GM19351 (cell line): Measurements from ENCODE around the gene NRN1.

ENCODE experiments used
- ATAC-seq: cut with Tn5 transposase; IDR thresholded peaks from one replicate; pipeline ENCODE4 v1.9.1; 2021; ENCODE audit warnings: mild to moderate bottlenecking, moderate library complexity; ENCODE audit not compliant: unreplicated experiment

The NRN1 gene

DNA sequence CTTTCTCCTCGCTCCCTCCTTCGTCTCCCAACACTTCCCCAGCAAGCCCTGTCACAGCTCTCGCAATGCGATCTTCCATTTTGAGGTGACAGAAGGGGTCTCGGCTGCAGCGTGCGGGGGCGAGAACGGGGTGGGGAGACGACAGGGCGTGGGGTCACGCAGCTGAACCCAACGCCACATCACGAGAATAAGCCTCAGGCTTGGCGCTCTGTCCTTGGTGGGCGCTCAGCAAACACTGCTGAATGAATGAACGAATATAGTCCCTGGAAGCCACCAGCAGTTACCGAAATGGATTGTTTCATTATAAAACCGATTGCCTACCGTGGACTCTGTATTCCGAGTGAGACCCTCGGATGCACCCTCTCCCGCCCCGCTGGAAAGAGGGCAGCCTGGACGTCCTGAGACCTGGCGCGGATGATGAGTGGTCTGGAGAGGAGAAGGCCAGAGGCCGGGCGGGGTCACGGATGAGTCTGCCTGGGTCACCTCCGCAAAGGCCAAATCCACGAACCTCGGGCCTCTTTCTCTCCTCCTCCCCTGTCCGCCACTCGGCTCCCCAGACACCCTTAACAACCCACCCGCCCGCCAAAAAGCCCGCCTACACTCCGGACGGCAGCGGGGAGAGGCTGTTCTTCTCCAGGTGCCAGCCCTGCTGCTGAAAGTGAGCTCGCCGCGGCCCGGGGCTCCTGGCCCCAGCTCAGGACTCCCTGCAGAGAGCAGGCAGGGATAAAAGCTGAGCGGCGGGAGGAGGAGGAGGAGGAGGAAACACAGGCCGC is 3.7 kb downstream of the NRN1 start:
- ATAC-seq: no peak

DNA sequence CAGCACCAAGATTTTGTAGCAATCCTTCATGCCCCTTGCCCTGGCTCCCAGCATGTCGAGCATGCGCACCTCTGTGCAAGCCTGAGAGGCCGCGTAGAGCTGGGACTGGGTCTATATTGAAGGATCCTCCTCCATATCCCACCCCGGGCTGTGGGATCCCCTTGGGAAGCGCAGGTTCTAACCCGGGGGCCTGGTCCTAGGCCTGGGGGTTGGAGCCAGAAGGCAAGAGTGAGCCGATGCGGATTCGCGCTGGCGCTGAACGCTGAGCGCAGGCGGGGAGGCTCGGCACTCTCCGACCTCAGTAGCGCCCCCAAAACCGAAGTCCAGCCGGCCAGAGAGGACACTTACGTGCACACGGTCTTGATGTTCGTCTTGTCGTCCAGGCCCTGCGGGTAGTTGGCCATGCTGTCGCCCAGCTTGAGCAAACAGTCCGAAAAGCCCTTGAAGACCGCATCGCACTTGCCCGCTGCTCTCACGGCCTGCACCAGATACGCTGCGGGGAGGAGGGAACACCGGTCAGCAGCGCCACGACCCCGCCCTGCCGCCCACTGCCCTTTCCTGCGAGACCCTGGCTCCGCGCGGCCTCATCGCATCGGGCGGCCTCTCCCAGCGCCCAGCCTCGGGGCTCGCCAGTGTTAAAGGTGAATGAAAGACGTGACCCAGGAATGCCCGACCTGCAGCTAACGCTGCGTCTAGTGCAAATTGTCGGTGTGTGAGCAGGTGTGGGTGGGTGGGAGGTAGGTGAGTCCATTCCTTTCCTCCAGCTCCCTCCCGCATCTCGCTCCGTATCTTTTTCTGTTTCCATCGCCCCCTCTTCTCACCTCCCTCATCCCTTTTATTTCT is 4.5 kb downstream of the NRN1 start:
- ATAC-seq: no peak

DNA sequence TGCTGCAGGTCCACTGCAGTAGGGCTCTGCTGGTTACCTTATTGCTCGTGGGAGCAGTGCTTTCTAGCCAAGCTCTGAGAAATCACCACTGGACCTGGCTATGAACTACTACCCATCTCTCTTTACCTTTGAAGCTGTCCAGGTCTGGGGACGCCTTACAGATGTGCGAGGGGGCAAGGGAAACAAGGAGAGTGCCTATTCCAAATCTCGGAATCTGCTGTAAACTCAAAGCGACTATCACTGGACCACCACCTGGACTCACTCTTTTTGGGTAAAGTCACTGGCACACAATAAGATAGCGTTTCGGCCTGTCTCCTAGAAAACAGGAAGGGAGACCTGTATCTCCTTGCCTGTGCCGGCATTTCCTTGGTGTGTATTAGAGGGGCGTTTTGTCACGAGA is 5.3 kb downstream of the NRN1 start:
- ATAC-seq: no peak

DNA sequence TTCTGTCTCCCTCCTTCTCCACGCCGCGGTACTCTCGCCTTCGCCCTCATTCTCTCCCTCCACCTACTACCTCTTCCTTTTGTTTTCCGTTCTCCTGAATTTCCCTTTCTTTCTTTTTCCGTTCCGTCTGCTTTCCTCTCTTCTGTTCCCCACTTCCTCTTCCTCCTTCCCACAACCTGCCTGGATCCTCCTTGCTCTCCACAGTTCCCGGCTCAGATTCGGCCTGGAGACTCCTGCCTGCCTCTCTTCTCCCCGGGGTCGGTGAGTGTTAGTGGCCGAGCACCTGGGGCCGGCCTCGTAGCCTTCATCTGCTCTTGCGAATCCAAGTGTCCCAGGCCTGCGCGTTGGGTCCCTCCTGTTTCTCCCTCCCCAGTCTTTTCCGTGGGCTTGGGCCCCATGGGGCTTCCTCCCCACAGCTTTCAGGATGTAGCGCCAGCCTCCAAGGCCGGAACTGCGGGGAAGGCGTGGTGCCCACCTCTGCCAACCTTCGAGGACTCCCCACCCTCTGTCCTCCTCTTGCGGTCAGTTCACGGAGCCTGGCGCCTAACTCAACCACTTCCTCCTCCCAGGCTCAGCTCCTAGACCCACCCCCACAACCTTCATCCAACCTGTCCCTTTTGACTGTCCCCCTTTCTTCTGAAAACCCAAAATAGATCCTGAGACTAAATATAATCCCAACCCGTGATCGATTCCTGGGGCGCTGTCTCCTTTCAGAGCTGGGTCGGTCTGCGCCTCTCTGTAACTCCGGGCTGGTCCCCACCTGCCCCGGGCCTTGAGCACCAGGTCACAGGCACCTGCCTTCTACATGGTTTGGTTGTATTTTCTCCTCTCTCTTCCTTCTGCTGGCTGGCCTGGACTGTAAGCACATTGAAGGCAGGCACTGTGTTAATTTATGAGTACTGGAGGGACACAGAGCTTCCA is 6.8 kb downstream of the NRN1 start:
- ATAC-seq: no peak

DNA sequence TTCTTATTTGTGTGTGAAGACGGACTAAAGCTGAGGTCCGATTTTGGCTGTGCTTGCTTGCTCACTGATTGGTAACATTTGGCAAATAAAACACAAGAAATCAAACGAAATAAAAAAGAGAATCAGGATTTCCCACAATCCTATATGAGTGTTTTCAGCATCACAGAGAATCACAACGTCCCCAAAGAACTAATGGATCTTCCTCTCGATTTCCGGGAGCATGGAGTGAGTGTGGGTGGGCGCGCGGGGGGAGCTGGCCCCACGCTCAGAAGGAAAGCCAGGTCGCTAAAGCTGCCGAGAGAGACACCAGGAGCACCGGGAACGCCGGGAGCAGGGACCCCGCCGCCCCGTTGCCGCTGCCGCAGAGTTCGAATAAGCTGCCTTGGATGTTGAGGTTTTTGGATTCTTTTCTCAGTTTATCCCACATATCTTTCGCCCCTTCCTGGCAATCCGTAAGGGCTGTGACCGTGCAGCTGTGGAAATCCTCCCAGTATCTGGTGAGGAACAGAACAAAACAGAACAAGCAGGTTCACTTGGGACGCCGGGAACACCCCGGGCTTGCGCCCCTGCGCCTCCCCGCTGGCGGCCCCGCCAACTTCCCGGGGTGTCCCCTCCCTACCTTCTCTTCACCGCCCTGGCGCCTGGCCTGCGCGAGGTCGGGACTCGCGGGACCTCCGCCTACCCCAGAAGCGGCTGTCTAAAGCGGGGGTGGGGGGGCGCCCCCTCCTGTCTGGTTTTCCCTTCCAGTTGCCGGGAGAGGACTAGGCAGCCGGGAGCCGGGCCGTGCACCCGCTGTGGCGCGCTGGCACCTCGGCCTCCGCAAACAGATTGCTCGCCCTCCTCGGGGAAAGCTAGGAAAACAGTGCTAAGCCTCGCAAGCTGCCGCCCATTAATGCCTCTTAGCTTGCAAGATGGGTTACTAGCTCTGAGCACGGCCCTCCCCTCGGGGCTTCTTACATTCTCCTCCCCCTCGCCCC is 7.7 kb downstream of the NRN1 start:
- no peak for ATAC-seq

DNA sequence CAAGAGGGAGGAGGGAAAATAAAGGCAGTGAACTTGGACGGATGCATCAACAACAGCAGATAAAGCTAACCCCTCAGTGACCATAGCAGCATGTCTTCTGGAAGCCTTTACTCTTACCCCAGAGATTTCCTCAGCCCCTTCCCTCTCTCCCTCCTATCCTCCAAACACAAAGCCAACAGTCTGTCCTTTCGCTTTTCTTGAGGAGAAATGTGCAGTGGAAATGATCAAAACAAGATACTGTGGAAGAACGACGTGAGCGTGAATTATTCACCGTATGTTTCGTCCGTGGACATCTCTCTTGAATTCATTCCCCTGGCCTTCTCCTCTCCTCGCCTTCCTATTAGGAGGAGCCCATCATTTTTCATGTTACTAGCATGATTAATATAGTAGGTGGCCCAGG is 8.5 kb downstream of the NRN1 start:
- ATAC-seq: no peak

DNA sequence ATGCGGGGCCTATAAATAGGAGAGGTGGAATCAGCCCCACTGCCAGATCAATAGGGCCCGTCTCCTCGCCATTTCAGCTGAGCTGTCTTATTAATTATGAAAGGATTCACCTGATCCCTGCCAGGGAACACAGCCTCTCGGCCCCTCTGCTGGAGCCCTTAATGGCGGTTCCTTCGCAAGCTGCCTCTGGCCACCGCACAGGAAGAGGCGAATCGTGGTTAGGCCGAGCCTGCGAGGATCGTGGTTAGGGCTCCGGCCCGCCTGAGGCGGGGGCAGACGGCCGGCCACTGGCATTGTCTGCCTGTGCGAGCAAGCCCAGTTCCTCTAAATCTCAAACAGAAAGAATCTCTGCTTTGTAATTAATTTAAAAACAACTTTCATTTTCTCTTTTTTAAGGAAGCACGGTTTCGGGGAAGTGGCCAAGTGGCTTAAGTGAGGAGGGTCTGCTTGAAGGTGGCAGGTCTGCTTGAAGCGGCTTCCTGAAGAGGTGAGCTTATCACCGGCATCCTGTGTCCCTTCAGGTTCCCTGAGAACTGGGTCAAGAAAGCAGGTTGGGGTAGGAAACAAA is 9.2 kb downstream of the NRN1 start:
- no peak for ATAC-seq

DNA sequence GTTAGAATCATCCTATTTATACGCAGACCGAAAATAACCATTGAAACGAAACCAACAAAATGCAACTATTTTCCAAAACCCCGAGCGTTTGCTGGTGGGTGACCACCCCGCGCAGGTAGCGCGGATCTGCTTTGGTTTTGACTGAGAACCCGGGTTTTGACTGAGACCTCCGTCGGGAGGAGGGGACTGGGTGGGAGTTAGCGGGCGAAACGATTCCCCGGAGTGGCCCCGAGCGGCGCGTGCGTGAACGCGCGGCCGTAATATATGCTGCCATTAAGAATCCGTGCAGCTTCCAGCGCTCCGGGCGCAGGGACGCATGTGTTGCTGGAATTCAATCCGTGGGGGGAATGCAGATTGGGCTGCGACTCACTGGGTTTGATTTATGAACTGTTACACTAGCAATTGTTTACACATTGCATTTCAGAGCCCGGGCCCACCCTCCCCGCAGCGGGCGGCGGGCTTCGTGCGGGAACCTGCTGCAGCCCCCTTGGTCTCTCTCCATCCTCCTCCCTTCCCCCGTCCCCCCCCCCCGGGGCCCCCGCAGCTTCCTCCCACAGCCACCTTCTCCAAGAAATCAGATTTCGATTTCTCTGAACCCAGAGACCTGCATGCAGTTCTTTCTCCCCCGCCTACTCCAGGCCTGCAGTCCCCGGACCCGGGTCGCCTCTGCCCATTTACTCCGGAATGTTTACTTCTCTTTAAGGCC is 9.9 kb downstream of the NRN1 start:
- no peak for ATAC-seq

DNA sequence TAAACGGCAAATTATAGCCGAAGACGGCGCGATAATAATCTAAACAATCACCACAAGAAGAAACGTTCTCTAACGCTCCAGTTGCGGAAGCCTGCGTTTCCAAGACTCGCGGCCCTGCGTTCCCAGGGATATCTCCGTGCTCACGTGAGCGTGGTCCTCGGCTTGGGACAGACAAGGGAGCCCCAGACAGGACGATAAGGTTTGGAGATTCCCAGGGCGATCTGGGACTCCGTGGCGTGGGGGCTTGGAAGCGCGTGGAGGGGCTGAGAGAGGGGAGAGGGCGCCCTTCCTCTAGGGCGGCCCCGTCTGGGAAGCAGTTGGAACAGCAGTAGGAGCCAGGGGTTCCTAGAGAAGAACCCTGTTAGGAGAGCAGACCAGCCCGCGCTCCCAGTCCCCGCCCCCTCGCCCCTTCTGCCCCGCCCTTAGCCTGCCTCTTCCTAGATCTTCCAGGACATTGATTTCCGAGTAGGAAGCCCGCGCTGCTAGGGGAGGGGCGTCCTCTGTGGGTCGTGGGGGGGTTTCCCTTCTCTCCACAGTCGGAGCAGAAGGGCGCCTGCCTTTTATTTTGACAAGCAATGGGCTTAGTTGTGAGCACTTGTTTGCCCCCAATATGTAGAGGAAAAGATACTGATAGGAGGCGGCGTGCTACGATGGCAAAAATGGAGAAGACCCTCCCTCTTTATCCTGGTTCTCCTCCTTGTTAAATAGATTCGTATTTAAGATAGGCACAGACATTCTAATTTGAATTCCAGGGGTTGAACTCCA is 10.6 kb downstream of the NRN1 start:
- no peak for ATAC-seq

DNA sequence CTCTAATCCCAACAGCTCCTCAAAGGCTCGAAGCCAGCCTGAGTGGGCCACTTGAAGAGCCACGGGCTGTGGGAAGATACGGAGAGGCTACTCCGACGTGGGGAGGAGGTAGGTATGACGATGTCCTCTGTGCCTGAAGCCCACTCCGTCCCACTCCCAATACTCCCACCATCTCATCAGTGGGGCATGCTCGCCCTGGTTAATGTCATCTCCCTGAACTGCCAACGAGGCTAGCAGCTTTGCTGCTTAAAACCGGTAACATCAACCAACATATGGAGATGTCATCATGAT is 11.1 kb downstream of the NRN1 start:
- ATAC-seq: no peak

DNA sequence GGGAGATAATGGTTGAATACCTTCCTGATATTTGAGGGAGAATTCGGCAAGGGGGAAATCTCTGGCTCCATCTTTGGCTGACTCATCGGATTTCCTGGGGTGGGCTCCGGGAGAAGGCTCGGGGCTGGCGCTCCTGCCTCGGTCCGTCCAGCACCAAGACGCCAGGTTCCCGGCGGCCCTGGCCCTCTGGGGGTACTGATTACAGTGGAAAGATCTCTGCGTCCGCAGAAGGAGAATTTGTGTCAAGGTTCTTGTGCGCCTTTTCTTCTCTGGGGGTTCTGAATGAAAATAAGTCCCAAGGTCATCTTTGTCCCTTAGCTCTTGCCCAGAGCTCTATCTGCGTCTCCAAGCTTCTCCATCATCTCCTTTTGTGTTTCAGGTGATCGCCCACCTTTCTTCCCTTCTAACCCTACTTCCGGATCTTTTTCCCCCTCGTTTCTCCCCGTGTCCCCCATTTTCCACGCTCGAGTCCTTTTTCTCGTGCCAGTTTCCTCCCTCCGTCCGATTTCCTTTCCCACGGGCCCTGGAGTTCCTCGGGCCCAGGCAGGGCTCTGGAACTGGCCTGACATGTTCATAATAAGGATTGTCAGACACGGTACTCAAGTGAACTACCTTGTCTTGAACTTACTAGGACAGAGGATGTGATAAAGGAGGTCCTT is 11.6 kb downstream of the NRN1 start:
- no peak for ATAC-seq

DNA sequence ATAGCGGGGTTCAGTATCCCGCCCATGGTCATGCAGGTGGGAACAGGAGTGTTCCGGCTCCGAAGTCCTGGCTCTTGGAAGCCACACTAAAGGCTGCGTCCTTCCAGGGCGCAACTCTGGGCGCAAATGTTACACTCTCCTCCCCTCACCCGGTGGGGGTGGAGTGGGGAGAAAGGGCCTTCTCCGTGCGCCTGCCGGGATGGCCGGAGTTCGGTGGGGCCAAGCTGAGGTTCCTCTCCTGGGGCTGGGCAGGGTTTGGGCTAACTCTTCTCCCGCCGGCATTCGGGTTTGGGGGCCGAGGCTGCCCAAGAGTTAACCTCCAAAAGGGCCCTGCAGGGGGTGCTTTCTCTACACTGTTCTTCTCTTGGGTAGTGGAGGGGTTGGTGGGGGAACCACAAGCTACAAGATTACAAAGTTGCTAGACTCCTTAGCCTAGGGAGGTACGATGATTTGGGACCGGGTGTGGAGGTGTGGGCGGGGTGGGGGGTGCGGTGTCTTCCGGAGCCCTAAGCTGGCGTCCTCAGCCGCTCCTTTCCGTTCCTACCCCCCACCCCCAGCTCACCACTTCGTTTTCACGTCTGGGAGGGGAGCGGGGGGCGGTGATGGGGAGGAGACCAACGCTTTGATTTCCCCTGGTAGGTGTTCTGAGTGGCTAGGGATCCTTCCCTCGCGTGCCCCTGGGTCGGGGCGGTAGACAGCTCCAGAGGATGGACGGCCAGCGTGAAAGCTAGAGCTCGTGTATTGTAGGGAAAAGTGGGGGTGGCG is 12.3 kb downstream of the NRN1 start:
- ATAC-seq: no peak

DNA sequence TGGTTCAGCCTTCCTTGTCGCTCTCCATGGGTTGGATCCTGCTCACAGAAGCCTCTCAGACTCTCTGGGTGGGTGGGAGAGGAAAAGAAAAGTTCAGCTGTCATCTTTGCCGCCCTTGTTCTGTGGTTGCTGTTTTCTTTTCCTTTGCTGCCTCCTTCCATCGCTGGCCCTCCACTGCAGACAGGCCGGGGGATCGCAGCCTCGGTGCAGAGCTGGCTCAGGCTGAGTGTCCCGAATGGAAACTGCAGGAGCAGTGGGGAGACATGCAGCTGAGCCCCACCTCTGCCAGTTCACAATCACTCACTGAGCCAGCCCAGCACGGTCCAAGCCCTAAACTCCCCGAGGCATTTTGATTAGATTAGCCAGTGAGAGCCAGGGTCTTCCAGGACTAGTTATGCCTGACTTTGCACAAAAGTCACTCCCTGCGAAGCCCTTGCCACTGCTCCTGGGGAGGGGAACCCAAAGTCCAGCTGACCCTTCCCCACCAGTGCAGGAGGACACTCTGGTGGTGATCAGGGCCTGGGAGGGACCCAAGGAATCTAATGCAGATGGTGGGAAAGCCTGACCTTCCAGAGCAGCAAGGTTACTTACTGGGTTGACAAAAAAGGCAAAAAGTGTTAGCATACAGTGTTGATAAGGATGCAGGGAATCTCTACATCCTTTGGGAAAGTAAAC is 14.0 kb downstream of the NRN1 start:
- no peak for ATAC-seq

DNA sequence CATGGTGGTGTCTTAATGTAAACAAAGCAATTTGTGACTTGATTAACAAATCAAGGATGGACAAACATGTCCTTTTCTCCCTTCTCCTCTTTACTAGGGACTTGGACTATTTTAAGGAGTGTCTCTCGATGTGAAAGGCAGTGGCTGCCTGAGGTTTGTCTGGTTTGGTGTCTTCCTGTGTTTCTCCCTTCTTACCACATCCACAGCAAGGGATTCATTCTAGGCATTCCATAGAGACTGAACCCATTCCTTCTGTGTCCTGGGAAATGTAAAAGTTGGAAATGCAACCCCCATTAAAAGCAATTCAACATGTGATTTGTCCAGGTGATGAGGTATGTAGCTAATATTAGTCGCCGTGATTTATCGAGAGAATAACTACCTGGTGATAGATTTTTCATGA is 15.9 kb downstream of the NRN1 start:
- no peak for ATAC-seq

DNA sequence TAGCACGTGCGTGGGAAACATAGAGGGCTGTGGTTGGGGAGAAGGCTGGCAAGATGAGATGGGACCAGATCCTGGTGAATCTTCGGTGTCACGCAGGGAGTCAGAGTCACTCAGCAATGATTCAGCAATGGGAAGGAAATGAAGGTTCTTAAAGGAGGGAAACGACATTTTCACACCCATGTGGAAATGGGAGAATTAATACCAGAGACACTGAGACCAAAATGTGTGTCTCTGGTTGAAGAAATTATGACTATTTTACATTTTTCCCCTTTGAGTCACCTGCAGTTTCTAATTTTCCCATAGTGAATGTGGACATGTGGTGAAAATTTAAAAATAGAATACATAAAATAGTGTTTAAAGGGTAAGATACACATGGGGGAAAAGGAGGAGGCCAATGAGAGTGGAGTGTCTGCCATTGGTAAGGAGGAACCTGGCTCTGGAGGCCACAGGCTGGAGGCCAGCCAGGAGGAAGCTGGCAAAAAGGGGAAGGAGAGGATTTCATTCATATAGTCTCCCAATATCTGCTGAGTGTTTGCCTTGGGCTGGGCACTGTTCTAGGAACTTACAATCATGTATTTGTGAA is 17.5 kb downstream of the NRN1 start:
- ATAC-seq: no peak

DNA sequence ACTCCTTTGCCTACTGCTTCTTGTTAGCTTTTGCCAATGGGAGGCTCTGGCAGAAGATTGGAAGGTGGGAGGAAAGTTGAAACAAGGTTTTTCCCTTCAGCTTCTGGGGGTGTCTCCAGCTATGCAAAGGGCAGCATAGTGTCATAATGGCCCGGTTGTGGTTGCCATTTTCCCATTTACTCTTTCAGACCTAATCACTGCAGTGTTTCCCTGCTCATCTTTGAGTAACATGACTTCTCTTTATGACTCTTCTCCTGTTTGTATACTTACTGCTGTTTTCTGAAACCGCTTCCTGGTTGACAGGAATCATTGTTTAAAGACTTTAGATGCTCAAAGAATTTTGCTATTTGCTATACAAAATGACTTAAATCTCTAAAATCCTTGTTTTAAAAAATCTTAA is 19.9 kb downstream of the NRN1 start:
- ATAC-seq: no peak
